Bone marrow (tissue), 2 donors: ENCODE measurements around the gene HHEX.
"Not testable (repeated sequence)": the region's sequence is repeated elsewhere in the genome, so short reads cannot be mapped to it uniquely, and the experiment has no call there.

ENCODE experiments used
- DNase-seq, 2 donors: peaks; one replicate each; lab custom pipeline; 2025; lab: John Stamatoyannopoulos, UW

The HHEX gene

GRCh38 chr10:92689663-92690210, at the start of gene HHEX:
Gene HHEX (plus strand): TSS chr10:92689955. CDS start chr10:92689987, 32 bp downstream.
- DNase-seq = peak; percentile 41 to 51

- no peak for DNase-seq
Observed at GRCh38 chr10:92640107-92640506, 49.6 kb upstream of the HHEX start.

- DNase-seq = no peak
Observed at GRCh38 chr10:92641492-92641891, 48.3 kb upstream of the HHEX start.

- DNase-seq = no peak
Observed at GRCh38 chr10:92644921-92645320, 44.8 kb upstream of the HHEX start.

GRCh38 chr10:92650864-92651263, 38.9 kb upstream of the HHEX start:
- DNase-seq = not testable (repeated sequence)

- no peak for DNase-seq
Observed at GRCh38 chr10:92655426-92655825, 34.3 kb upstream of the HHEX start.

- no peak for DNase-seq
Observed at GRCh38 chr10:92656266-92656961, 33.3 kb upstream of the HHEX start.

- no peak for DNase-seq
Observed at GRCh38 chr10:92657024-92657423, 32.7 kb upstream of the HHEX start.

- no peak for DNase-seq
Observed at GRCh38 chr10:92662848-92663247, 26.9 kb upstream of the HHEX start.

GRCh38 chr10:92664322-92664721, 25.4 kb upstream of the HHEX start:
- no peak for DNase-seq

- no peak for DNase-seq
Observed at GRCh38 chr10:92667078-92667477, 22.7 kb upstream of the HHEX start.

- no peak for DNase-seq
Observed at GRCh38 chr10:92677708-92678107, 12.0 kb upstream of the HHEX start.

GRCh38 chr10:92678206-92678605, 11.5 kb upstream of the HHEX start:
- DNase-seq = no peak

GRCh38 chr10:92681306-92681834, 8.4 kb upstream of the HHEX start:
- DNase-seq = no peak

GRCh38 chr10:92688573-92688926, 1.2 kb upstream of the HHEX start:
- DNase-seq = no peak

GRCh38 chr10:92688927-92689662, 660 bp upstream of the HHEX start:
- peak; percentile 24 to 56 for DNase-seq

GRCh38 chr10:92690211-92690914, 608 bp downstream of the HHEX start:
- DNase-seq = peak; percentile 62 to 85

- peak; percentile 61 to 99 for DNase-seq
Observed at GRCh38 chr10:92690915-92691590, 1.3 kb downstream of the HHEX start.

GRCh38 chr10:92691591-92692079, 1.9 kb downstream of the HHEX start:
- DNase-seq = peak; percentile 29 to 78

- DNase-seq = no peak
Observed at GRCh38 chr10:92692080-92692671, 2.4 kb downstream of the HHEX start.
